Fibroblast of the conjunctiva (primary cell): ENCODE results near the gene FAM168B.

Experiments used
- DNase-seq: peaks from one replicate; pipeline ENCODE4 v3.0.0-alpha.2; 2010; ENCODE audit warnings: low read depth

Gene FAM168B

GRCh38 chr2:131039908-131040660 lies 53.2 kb downstream of the FAM168B start:
- DNase-seq = no peak

DNA sequence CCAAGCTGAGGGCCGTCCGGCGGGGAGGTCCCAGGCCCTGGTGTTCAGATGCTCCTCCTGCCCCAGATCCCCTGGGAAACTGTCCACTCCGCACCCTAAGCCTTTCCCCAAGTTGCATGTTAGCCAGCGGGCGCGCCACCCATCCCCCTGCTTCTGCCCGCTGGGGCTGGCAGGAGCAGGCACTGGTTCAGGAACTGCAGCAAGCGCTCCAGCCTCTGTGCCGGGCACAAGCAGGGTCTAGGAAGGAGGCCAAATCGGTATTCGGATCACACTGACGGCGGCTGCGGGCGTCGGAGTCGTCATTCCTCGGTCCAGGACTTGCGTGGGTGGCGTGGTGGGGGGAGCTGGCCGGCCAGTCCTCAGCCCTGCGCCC lies 53.7 kb downstream of the FAM168B start:
- no peak for DNase-seq

GRCh38 chr2:131039101-131039440 lies 54.2 kb downstream of the FAM168B start:
- no peak for DNase-seq

DNA sequence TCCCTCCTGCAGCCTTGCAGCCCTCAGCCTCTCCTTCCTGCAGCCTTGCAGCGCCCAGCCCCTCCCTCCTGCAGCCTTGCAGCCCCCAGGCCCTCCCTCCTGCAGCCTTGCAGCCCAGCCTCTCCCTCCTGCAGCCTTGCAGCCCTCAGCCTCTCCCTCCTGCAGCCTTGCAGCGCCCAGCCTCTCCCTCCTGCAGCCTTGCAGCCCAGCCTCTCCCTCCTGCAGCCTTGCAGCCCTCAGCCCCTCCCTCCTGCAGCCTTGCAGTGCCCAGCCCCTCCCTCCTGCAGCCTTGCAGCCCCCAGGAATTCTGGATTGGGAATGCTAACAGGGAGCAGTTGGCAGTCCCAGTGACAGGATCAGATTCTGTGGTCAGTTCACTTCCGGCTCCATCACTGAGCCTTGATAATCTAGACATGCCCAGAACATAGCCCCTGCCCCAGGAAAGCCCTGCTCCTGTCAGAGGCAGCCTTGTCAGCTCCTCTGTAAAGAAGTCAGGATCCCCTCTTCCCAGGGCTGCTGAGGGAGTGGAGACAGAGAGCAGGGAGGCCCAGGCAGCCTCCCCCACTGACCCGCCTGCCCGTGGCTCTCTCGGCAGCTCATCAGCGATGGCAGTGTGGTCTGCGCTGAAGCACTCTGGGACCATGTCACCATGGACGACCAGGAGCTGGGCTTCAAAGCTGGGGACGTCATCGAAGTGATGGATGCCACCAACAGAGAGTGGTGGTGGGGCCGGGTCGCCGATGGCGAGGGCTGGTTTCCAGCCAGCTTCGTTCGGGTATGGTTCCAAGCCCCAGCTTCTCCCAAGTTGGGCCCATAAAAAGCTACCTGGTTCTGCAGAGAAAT lies 54.8 kb downstream of the FAM168B start:
- DNase-seq = no peak

- DNase-seq = no peak
Observed at GRCh38 chr2:131037398-131038257, 55.6 kb downstream of the FAM168B start.

- no peak for DNase-seq
Observed at GRCh38 chr2:131036696-131037397, 56.4 kb downstream of the FAM168B start.

- DNase-seq = no peak
Observed at GRCh38 chr2:131036269-131036668, 57.0 kb downstream of the FAM168B start.

GRCh38 chr2:131035826-131036231 lies 57.4 kb downstream of the FAM168B start:
- DNase-seq = no peak

DNA sequence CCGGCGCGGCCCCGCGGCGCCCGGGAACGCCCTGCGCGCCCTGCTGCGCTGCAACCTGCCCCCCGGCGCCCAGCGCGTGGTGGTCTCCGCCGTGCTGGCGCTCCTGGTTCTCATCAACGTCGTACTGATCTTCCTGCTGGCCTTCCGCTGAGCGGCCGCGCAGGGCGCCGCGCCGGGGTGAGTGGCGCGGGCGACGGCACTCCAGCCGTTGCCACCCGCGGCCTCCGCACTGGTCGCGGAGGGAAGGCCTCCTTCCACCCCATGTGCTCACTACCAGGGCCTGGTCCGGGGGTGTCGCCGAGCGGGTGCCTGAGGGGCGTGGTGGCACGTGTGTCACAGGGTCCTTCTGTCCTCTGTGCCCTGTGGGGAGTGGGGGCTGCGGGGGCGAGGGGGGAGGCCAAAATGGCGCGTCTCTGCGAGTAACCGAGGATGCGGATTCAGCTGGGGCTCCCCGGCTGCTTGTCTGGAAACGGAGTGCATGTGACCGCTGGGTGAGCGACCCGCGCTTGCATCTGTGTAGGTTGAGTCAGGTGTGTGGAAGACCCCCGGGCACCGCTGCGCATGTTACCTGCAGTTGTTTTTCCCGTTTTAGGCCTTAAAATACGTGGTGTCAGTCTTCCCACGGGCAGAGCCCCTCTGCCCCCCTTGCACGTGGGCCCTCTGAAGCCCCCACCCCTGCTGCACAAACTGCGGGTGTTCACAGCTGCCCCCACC lies 58.0 kb downstream of the FAM168B start:
- no peak for DNase-seq

DNA sequence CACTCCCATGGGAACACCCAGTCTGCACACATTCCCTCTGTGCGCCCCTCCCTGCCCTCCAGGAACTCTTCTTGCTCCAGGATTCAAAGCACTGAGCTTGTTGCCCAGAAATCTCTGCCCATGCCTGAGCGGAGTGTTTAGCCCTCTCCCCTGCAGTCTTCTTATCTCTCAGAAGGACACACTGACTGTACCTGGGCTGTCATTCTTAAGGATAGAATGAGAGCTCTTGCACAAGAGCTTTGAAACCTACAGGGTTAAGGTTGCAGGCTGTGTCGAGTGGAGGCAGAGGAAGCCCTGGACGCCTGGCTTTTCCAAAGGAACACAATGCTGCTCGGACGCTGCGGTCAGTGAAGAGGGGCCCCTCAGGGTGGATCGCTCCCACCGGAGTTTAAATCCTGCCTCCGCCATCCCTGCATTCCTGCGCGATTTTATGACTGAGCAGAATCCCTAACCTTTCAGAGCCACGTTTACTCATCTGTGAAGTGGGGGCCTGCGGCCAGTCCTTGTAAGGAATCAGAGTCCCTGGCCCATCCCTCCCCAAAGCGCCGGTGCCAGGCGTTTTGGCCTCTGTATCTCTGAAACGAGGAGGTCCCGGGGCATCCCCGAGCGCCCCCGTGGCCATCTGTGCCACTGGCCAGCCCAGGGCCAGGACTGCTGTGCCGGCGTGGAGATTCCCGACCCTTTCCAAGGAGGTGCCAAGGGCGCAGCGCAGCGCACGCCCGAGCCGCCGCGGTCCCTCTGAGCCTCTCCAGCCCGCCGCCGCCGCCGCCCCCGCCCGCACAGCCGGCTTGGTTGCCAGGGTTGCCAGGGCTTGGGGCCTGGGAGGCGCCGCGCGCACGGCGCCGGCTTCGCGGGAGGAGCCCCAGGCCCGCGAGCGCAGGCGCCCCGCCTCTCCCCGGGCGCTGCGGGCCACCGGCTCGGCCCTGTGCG lies 58.9 kb downstream of the FAM168B start:
- no peak for DNase-seq

DNA sequence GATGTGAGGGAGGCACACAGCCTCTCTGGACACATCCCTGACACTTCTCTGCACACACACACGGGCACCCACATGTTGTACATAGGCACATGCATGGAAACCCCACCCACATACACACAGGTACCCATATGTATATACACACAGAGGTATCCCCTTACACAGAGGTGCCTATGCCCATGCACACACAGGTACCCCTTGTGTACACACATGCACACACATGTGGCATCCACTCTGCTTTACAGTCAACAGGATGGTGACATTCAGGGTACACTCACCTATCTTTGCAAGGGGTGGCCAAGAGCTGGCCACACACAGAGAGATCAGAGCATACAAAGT lies 59.5 kb downstream of the FAM168B start:
- DNase-seq = no peak

DNA sequence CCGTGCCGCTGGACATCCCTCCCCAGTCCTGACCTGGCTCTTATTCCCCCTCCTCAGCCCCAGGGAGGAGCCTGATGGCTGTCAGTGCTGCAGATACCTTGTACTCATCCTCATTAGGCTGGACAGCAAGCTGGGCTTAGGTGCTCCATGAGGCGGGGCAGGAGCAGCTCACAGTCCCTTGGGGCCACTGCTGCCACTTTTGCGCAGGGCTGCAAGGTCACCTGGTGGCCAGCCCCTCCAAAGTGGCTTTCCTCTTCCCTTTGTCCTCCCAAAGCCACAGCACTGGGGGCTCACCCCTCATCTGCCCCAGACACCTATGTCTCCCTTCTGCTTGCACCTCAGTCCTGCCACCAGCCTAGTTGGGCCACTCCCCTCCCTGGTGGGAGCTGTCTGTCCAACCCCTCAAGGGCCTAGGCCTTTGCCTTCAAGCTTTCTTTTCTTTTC lies 60.8 kb downstream of the FAM168B start:
- DNase-seq = no peak

- no peak for DNase-seq
Observed at GRCh38 chr2:131031875-131032274, 61.4 kb downstream of the FAM168B start.

DNA sequence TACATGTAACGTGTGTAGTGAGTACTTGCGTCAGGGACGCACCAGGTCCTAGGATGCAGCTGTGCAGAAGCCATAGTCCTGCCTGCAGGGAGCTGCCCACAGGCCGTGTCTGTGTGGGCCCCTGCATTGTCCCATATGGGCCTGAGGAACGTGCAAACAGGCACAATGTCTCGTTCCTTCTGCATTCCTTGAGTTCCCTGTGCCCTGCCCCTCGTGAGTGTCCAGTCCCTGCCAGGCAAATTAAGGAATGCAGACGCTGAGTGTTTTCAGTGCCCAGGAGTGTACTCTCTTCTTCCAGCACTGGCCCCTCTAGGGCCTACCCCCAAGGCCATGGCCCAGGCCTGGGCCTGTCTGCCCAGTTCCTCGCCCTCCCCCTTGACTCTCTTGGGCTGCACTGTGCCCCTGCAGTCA lies 61.8 kb downstream of the FAM168B start:
- no peak for DNase-seq

DNA sequence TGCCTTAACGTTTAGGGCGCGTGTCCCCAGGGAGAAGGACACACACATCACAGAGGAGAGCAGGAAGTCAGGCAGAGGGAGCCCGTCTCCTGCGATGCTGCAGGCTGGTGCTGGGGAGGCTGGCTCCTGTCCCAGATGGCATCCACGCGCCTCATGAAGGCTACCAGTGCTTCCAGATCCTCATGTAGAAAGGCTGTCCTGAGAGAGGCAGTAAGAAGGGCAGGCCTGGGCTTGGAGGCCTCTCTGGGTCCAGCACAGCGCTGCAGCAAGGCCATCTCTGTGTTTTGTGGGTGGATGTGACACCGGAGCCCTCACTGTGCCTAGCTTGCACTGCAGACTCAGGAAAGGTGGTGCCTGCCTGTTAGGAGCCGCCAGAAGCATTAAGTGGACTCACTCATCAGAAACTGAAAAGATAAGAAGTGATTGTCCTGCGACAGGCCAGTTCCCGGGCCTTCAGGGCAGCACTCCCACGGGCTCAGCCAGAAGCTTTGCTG lies 62.7 kb downstream of the FAM168B start:
- no peak for DNase-seq

DNA sequence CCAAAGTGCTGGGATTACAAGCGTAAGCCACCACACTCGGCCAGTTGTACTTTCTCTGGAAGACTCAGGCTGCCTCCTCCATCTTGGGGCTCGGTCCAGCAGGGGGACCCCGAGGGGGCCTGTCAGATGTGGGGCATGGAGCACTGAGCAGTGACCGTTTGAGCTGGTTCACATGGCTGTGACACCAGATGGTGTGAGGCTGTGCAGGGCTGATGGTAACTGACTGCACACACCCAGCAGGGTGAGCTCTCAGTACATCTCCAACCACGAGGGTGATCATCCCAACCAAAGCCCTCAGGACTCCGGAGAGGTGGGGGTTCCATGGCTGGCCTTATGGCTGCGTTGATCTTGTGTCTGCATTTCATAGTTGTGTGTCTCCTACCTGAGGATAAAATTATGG lies 63.4 kb downstream of the FAM168B start:
- no peak for DNase-seq

- no peak for DNase-seq
Observed at GRCh38 chr2:131027566-131028528, 65.4 kb downstream of the FAM168B start.

DNA sequence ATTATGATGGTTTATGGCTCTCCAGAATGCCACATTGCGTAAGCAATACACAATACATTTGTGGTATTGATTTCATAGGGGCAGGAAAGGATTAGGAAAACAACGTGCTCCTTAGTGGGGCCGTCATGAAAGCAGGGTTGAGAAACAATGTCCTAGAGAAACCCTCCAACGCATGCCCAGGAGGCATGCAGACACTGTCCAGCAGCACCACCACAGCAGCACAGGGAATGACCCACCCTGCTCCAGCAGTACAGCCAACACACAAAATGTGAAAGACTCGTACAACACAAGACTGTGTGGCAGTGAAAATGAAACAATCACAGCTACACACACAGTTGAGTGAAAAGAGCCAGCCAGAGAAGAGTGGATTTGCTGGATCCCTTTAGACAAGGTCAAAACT lies 66.3 kb downstream of the FAM168B start:
- no peak for DNase-seq

GRCh38 chr2:131023758-131024157 lies 69.5 kb downstream of the FAM168B start:
- no peak for DNase-seq
